Fibroblast of mammary gland (primary cell): ENCODE data around the gene ZNF99.
A peak's percentile ranks its signal among the peaks of the same experiment; 100 is the strongest.
"Not testable (repeated sequence)": the region's sequence is repeated elsewhere in the genome, so short reads cannot be mapped to it uniquely, and the experiment has no call there.

Source experiments
- DNase-seq: peaks from one replicate; pipeline ENCODE4 v3.0.0-alpha.2; 2010; ENCODE audit warnings: low read depth
- H3K4me3 ChIP-seq: 2 replicates; pipeline ENCODE4 v1.5.1; 2011; ENCODE audit warnings: low read depth, mild to moderate bottlenecking, low read length, moderate library complexity; ENCODE audit not compliant: control insufficient read depth
- TF ChIP-seq, protein P1 (sequence below): conservative IDR thresholded peaks from 2 replicates; pipeline ENCODE4 v1.5.1; 2011; ENCODE audit warnings: low read depth, low read length, inconsistent platforms; ENCODE audit not compliant: control insufficient read depth, insufficient read depth

The ZNF99 gene

DNA sequence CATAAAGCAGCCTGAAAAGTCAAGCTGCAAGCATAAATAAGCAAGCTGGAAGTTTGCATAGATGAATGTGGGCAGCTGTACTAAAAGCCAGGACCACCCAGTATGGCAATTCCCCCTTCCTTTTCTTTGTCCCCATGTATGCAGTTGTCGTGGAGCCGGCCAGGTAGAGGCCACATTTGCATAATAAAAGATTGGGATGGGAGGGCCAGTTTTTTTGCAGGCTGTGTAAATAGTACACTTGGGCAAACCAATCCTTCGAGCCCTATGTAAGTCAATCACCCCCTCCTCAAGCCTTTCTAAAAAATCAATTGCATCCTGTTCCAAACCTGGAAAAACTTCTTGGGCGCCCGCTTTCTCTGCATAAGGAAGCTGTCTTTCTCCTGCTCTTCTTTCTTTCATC is 13.1 kb upstream of the ZNF99 start:
- TF ChIP-seq, protein P1, sequence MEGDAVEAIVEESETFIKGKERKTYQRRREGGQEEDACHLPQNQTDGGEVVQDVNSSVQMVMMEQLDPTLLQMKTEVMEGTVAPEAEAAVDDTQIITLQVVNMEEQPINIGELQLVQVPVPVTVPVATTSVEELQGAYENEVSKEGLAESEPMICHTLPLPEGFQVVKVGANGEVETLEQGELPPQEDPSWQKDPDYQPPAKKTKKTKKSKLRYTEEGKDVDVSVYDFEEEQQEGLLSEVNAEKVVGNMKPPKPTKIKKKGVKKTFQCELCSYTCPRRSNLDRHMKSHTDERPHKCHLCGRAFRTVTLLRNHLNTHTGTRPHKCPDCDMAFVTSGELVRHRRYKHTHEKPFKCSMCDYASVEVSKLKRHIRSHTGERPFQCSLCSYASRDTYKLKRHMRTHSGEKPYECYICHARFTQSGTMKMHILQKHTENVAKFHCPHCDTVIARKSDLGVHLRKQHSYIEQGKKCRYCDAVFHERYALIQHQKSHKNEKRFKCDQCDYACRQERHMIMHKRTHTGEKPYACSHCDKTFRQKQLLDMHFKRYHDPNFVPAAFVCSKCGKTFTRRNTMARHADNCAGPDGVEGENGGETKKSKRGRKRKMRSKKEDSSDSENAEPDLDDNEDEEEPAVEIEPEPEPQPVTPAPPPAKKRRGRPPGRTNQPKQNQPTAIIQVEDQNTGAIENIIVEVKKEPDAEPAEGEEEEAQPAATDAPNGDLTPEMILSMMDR: no peak
- H3K4me3 ChIP-seq: no peak overlapping the region
- DNase-seq: no peak

DNA sequence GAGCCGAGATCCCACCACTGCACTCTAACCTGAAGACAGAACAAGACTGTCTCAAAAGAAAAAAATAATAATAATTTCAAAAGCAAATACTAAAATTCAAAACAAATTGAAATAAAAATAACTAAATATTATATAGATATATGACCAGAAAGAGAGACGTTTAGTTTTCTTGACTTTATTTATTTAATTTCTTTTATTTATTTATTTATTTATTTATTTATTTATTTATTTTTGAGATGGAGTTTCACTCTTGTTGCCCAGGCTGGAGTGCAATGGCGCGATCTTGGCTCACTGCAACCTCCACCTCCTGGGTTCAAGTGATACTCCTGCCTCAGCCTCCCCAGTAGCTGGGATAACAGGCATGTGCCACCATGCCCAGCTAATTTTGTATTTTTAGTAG is 8.9 kb upstream of the ZNF99 start:
- H3K4me3 ChIP-seq, DNase-seq: not testable (repeated sequence)

DNA sequence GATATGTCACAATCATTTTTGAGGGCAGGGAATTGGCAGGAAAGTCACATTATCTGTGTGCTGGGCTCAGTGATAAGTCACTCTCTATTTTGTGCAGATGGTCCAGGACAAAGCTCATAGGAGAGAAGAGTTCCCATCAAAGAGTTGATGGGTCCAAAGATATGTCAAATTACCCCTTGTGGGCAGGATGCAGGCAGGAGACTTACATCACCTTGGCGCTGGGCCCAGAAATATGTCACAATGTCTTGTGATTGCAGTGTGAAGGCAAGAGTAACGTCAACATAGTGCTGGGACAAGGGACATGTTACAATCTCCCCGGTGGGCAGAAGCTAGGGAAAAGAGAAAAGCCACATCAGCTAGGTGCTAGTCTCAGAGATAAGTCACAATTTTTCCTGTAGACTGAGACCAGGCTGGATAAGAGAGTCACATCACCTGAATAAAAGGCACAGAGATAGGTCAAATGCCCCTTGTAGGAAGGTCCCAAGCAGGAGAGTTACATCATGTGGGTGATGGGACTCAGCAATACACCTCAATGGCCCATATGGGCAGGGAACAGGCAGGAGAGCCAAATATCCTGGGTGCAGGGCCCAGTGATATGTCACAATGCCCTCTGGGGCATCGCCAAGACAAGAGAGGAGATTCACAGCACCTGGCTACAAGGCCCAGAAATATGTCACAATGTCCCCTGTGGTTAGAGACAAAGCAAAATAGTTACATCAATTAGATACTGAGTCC is 47.9 kb downstream of the ZNF99 start:
- H3K4me3 ChIP-seq: no peak overlapping the region
- DNase-seq: peak; percentile 2
- TF ChIP-seq, protein P1: no peak

DNA sequence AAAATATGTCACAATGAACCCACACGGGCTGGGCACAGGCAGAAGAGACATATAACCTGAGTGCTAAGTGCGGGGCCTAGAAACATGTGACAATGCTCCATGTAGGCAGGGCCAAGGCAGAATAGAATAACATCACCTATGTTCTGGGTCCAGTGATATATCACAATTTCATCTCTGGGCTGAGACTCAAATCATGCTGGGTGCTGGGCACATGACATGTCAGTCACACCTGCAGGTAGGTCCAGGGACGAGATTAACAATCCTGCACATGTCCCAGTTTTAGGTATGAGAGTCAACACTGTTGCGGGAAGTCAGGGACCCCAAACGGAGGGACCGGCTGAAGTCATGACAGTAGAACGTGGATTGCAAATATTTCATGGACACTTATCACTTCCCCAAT is 50.3 kb downstream of the ZNF99 start:
- DNase-seq: no peak
- no peak overlapping the region for H3K4me3 ChIP-seq
- TF ChIP-seq, protein P1: no peak

DNA sequence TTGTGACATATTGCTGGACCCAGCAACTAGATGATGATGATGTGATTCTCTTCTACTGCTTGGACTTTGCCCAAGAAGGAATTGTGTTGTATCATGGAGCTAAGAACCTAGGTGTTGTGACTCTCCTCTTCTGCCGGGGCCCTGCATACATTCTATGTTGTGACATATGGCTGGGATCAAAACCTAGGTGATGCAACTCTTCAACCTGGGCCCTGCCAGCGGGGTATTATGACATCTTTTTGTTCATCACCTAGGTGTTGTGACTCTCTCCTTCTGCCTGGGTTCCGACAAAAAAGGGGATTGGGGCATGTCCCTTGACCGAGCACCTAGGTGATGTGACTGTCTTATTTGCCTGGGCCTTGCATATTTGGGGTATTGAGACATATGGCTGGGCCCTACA is 55.7 kb downstream of the ZNF99 start:
- not testable (repeated sequence) for DNase-seq, H3K4me3 ChIP-seq

DNA sequence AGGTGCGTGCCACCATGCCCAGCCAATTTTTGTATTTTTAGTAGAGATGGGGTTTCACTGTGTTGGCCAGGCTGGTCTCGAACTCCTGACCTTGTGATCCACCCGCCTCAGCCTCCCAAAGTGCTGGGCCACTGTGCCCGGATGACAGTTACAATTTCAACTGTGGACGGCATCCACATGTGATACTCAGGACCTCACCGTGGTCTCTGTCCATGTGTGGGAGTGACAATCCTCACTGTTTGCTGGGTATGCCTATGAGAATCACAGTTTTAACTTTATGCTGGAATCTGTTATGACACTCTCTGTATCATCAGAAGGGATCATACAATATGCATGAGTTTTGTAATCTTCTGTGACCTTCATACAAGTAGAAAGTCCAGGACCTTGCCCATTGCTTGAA is 62.4 kb downstream of the ZNF99 start:
- not testable (repeated sequence) for H3K4me3 ChIP-seq, DNase-seq

DNA sequence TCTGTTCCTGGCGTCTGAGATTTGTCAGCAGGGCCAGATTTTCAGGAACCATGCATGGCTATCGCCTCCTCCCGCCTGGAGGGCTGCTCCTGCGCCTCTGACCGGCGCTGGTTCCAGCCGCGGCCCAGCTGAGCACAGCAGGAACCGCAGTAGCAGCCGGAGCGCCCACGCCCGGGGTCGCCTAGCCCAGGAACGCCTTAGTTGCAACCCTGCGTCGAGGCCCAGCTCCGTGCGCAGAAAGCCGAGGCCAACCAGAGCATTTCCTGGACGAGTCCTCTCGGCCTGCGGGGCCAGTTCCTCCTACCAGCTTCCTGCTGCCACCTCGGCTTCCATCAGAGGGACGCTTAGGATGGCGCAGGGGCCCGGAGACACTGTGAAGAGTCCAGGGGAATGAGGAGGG is 75.0 kb downstream of the ZNF99 start:
- DNase-seq: no peak
- TF ChIP-seq, protein P1: no peak
- H3K4me3 ChIP-seq: no peak overlapping the region

DNA sequence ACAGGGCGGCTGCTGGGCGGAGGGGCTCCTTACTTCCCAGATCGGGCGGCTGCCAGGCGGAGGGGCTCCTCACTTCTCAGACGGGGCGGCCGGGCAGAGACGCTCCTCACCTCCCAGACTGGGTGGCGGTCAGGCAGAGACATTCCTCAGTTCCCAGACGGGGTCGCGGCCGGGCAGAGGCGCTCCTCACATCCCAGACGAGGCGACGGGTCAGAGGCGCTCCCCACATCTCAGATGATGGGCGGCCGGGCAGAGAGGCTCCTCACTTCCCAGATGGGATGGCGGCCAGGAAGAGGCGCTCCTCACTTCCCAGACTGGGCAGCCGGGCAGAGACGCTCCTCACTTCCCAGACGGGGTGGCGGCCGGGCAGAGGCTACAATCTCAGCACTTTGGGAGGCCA is 80.9 kb downstream of the ZNF99 start:
- DNase-seq, H3K4me3 ChIP-seq: not testable (repeated sequence)

DNA sequence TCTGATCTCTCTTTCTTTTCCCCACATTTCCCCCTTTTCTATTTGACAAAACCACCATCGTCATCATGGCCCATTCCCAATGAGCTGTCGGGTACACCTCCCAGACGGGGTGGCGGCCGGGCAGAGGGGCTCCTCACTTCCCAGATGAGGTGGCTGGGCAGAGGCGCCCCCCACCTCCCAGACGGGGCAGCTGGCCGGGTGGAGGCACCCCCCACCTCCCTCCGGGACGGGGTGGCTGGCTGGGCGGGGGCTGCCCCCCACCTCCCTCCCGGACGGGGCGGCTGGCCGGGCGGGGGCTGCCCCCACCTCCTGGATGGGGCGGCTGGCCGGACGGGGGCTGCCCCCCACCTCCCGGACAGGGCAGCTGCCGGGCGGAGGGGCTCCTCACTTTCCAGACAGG is 81.3 kb downstream of the ZNF99 start:
- not testable (repeated sequence) for DNase-seq, H3K4me3 ChIP-seq
